HG02798 (cell line): ENCODE data around the gene TUBA3D.
"Not testable (repeated sequence)": the region's sequence is repeated elsewhere in the genome, so short reads cannot be mapped to it uniquely, and the experiment has no call there.

ENCODE experiments used
- ATAC-seq: cut with Tn5 transposase; IDR thresholded peaks from one replicate; pipeline ENCODE4 v1.9.1; 2021; ENCODE audit warnings: mild to moderate bottlenecking; ENCODE audit not compliant: unreplicated experiment, poor library complexity

TUBA3D gene

DNA sequence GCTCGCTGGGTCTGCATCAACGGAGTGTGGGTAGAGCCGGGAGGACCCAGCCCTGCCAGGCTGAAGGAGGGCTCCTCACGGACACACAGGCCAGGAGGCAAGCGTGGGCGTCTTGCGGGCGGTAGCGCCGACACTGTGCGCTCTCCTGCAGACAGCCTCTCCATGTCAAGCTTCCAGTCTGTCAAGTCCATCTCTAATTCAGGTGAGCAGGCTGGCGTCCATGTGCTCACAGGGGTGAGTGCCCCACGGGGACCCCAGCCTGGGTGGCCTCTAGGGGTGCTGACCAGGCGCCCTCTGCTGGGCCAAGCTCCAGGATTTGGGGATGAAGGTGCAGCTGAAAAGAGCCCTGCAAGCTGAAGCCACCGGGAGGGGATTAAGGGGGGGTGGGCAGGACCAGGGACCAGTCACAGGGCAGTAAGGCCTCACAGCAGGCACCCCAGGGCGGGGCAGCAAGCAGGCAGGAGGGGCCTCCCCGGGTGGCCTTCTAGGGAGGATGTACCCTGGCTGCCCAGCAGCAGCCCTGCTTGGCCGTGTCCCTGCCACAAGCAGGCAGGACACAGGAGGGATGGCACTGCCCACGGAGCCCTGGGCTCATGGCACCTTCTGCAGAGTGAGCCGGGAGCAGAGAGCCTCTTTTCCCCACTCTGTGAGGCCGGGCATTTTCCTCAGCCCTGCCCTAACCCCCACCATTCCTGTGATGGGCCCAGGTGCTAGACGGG lies 54.9 kb downstream of the TUBA3D start:
- not testable (repeated sequence) for ATAC-seq

DNA sequence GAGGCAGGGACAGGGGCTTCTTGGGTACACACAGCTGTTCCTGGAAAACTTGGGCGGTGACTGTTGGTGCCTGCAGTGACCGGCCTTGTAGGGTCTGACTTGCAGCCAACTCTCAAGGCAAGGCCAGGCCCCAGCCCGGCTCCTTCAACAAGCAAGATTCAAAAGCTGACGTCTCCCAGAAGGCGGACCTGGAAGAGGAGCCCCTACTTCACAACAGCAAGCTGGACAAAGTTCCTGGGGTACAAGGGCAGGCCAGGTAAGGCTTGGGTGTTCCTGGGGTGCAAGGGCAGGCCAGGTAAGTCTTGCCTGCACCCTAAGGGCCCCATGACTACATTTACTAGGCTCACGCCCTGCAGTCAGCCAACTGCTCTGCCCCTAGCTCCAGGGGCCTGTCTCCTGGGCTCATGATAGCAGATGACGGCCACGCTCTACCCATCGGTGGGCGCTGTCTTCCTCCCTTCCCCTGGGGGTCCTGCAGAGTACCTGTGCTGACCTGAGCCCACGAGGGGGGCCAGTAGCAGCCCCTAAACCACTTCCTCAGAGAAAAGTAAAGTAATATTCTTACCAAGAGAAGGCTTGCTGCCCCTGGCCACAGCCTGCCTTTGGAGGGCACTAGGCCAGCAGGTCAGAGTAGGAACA lies 55.7 kb downstream of the TUBA3D start:
- not testable (repeated sequence) for ATAC-seq
